HepG2 (cell line): ENCODE results near the gene ENO2. TPM values are rescaled to one million over a fixed set of nuclear protein-coding genes. Genes with fewer than 3 reads are reported as not detected.

Source experiments
- CENPT ChIP-seq: sonication (generic); formaldehyde crosslinking; IDR thresholded peaks from 2 replicates; pipeline ENCODE4 v1.8.0; 2022; ENCODE audit warnings: low read depth, mild to moderate bottlenecking, moderate library complexity, missing genetic modification reagents
- EZH2 ChIP-seq: conservative IDR thresholded peaks from 2 replicates; pipeline ENCODE4 v1.6.1; 2012; ENCODE audit warnings: mild to moderate bottlenecking, low read depth, low read length, moderate library complexity
- GTF2F1 ChIP-seq: fragments of 150-350 bp; IDR thresholded peaks from 2 replicates; pipeline ENCODE4 v1.6.1; 2014; ENCODE audit warnings: low read length
- IRF1 ChIP-seq: sonication (generic); formaldehyde crosslinking; IDR thresholded peaks from 2 replicates; pipeline ENCODE4 v1.4.0; 2020; ENCODE audit warnings: low read depth, mild to moderate bottlenecking, missing genetic modification reagents
- JUND ChIP-seq: sonication (generic); formaldehyde crosslinking; IDR thresholded peaks from 2 replicates; pipeline ENCODE4 v1.8.0; 2022; ENCODE audit warnings: mild to moderate bottlenecking, missing genetic modification reagents
- KLF11 ChIP-seq: IDR thresholded peaks from 2 replicates; pipeline ENCODE4 v1.6.1; 2016; ENCODE audit warnings: missing compliant biosample characterization
- MAFF ChIP-seq: IDR thresholded peaks from 2 replicates; pipeline ENCODE4 v1.6.1; 2011; ENCODE audit warnings: low read depth, low read length, improper control_type of control experiment
- MTF1 ChIP-seq: sonication (generic); formaldehyde crosslinking; IDR thresholded peaks from 2 replicates; pipeline ENCODE4 v1.5.0; 2020; ENCODE audit warnings: missing genetic modification reagents
- MYNN ChIP-seq: sonication (generic); formaldehyde crosslinking; IDR thresholded peaks from 2 replicates; pipeline ENCODE4 v1.4.0; 2020; ENCODE audit warnings: mild to moderate bottlenecking, low read depth, missing genetic modification reagents
- NFE2 ChIP-seq: sonication (generic); formaldehyde crosslinking; IDR thresholded peaks from 2 replicates; pipeline ENCODE4 v1.4.0; 2020; ENCODE audit warnings: missing genetic modification reagents
- NFYC ChIP-seq: IDR thresholded peaks from 2 replicates; pipeline ENCODE4 v1.6.1; 2016; ENCODE audit warnings: missing genetic modification reagents, missing compliant biosample characterization
- NONO ChIP-seq, 2 experiments: fragments of 450-650 bp in 1 of 2; sonication (generic) in 1 of 2; formaldehyde crosslinking in 1 of 2; IDR thresholded peaks in 1 of 2; conservative IDR thresholded peaks in 1 of 2; 2 replicates each; pipeline versions ENCODE4 v1.6.1 to v1.8.0; 2017 to 2022; ENCODE audit warnings: mild to moderate bottlenecking in 1 of 2, missing genetic modification reagents in 1 of 2, moderate library complexity in 1 of 2
- PRMT3 ChIP-seq: sonication (generic); formaldehyde crosslinking; IDR thresholded peaks from 2 replicates; pipeline ENCODE4 v1.8.1; 2022; ENCODE audit warnings: low read depth, mild to moderate bottlenecking, moderate library complexity, missing genetic modification reagents, borderline replicate concordance
- PRPF4 ChIP-seq: fragments of 200-400 bp; formaldehyde crosslinking; IDR thresholded peaks from 2 replicates; pipeline ENCODE4 v1.6.1; 2016; ENCODE audit warnings: low read length, low read depth; ENCODE audit not compliant: poor library complexity, severe bottlenecking
- SSRP1 ChIP-seq: IDR thresholded peaks from 2 replicates; pipeline ENCODE4 v1.6.1; 2016; ENCODE audit warnings: control low read depth
- TARDBP ChIP-seq: sonication (generic); formaldehyde crosslinking; IDR thresholded peaks from 2 replicates; pipeline ENCODE4 v1.8.0; 2022; ENCODE audit warnings: mild to moderate bottlenecking, missing genetic modification reagents
- ZBTB21 ChIP-seq: sonication (generic); formaldehyde crosslinking; IDR thresholded peaks from 2 replicates; pipeline ENCODE4 v1.4.0; 2020; ENCODE audit warnings: missing genetic modification reagents
- ZFP1 ChIP-seq: IDR thresholded peaks from 2 replicates; pipeline ENCODE4 v1.6.1; 2016
- ZHX1 ChIP-seq: sonication (generic); formaldehyde crosslinking; IDR thresholded peaks from 2 replicates; pipeline ENCODE4 v1.8.1; 2022; ENCODE audit warnings: low read depth, mild to moderate bottlenecking, missing genetic modification reagents
- ZNF18 ChIP-seq: sonication (generic); formaldehyde crosslinking; IDR thresholded peaks from 2 replicates; pipeline ENCODE4 v1.8.0; 2022; ENCODE audit warnings: mild to moderate bottlenecking, missing genetic modification reagents; ENCODE audit not compliant: insufficient replicate concordance
- ZNF44 ChIP-seq: sonication (generic); formaldehyde crosslinking; IDR thresholded peaks from 2 replicates; pipeline ENCODE4 v1.5.1; 2020; ENCODE audit warnings: mild to moderate bottlenecking, missing genetic modification reagents
- ZNF460 ChIP-seq: sonication (generic); formaldehyde crosslinking; IDR thresholded peaks from 2 replicates; pipeline ENCODE4 v1.5.1; 2020; ENCODE audit warnings: missing genetic modification reagents, mild to moderate bottlenecking, borderline replicate concordance
- ZNF558 ChIP-seq: sonication (generic); formaldehyde crosslinking; IDR thresholded peaks from 2 replicates; pipeline ENCODE4 v1.9.0; 2022; ENCODE audit warnings: mild to moderate bottlenecking, missing genetic modification reagents, borderline replicate concordance
- ZNF614 ChIP-seq: IDR thresholded peaks from 2 replicates; pipeline ENCODE4 v1.6.1; 2018; ENCODE audit warnings: missing biosample characterization, missing genetic modification reagents, inconsistent platforms, borderline replicate concordance
- ZNF644 ChIP-seq: IDR thresholded peaks from 2 replicates; pipeline ENCODE4 v1.6.1; 2016; ENCODE audit warnings: low read depth
- ZNF674 ChIP-seq: sonication (generic); formaldehyde crosslinking; IDR thresholded peaks from 2 replicates; pipeline ENCODE4 v1.5.0; 2020; ENCODE audit warnings: low read depth, mild to moderate bottlenecking, missing genetic modification reagents
- polyA plus RNA-seq, 8 experiments: library from polyadenylated mRNA; depleted of rRNA in 3 of 8; stranded (reverse) in 7 of 8; unstranded in 1 of 8; fragments of >200 nt; fragmentation: Illumina TruSeq in 4 of 8; extraction: Trizol in 4 of 8; gene quantifications; 2 replicates each; pipeline versions ENCODE4 v1.2.1 to v1.2.3, GENCODE V29; 2011 to 2016; ENCODE audit warnings: low read depth in 4 of 8, missing spikeins in 1 of 8, mixed read lengths in 1 of 8; ENCODE audit not compliant: insufficient read depth in 1 of 8
- total RNA-seq, 5 experiments: library from RNA; depleted of rRNA; stranded (reverse); fragments of >200 nt; fragmentation: Illumina TruSeq; extraction: Trizol; gene quantifications; 2 replicates each; pipeline ENCODE4 v1.2.3, GENCODE V29; 2016; ENCODE audit warnings: low read depth in 1 of 5

ENO2 gene
- total and polyA plus RNA-seq, 2 of the 13 experiments (the other 11 are each of a cell fraction or from before 2014, with no cell fraction given) = 19.3 to 136 TPM

GRCh38 chr12:6937481-6938352, 23.3 kb downstream of the ENO2 start (continued):
- TF ChIP-seq ZHX1 = peak; percentile 95
- TF ChIP-seq PRPF4 = no peak
- TF ChIP-seq MAFF = no peak
- TF ChIP-seq MTF1 (CRISPR knock-in tag) = no peak
- TF ChIP-seq IRF1 = no peak
- TF ChIP-seq GTF2F1 = no peak
- no peak for TF ChIP-seq ZNF674
- no peak for TF ChIP-seq EZH2
- TF ChIP-seq NFYC (CRISPR knock-in tag) = peak; percentile 49
- TF ChIP-seq MYNN (CRISPR knock-in tag) = no peak; the same call in 1 of the 2 replicates
- peak; percentile 32; the same call in 1 of the 2 replicates for TF ChIP-seq JUND (CRISPR knock-in tag)
- no peak for TF ChIP-seq ZNF460 (CRISPR knock-in tag)
- peak; percentile 93 for TF ChIP-seq TARDBP (CRISPR knock-in tag)
- TF ChIP-seq NONO (IDR thresholded peaks at IDR 0.05) = no peak
- peak; percentile 94 for TF ChIP-seq NONO (CRISPR knock-in tag; conservative IDR thresholded peaks at IDR 0.05)
- no peak; the same call in 1 of the 2 replicates for TF ChIP-seq SSRP1 (CRISPR knock-in tag)
- TF ChIP-seq NFE2 (CRISPR knock-in tag) = no peak
- 0 out of 2 replicates have a peak, but pooled peaks have one; percentile 38 for TF ChIP-seq KLF11
- TF ChIP-seq ZNF558 (CRISPR knock-in tag) = no peak
- no peak; the same call in 1 of the 2 replicates for TF ChIP-seq PRMT3 (CRISPR knock-in tag)
- no peak for TF ChIP-seq ZFP1
- TF ChIP-seq ZNF18 = peak; percentile 37
- peak; percentile 91; the same call in 1 of the 2 replicates for TF ChIP-seq ZNF614 (CRISPR knock-in tag)
- TF ChIP-seq ZBTB21 = peak; percentile 88
- peak; percentile 89 for TF ChIP-seq ZNF44 (CRISPR knock-in tag)
- TF ChIP-seq CENPT = no peak
- TF ChIP-seq ZNF644 = no peak
